ENCODE results near the gene TVP23C. TPM values are rescaled to one million over a fixed set of nuclear protein-coding genes. Genes with fewer than 3 reads are reported as not detected.
"Not testable (repeated sequence)": the region's sequence is repeated elsewhere in the genome, so short reads cannot be mapped to it uniquely, and the experiment has no call there.

Gene TVP23C
- total and polyA plus RNA-seq, 9 of the 15 experiments (the other 6 are each of a cell fraction or from before 2014, with no cell fraction given), result 5.7 to 16.8 (median 8.2) TPM

DNA sequence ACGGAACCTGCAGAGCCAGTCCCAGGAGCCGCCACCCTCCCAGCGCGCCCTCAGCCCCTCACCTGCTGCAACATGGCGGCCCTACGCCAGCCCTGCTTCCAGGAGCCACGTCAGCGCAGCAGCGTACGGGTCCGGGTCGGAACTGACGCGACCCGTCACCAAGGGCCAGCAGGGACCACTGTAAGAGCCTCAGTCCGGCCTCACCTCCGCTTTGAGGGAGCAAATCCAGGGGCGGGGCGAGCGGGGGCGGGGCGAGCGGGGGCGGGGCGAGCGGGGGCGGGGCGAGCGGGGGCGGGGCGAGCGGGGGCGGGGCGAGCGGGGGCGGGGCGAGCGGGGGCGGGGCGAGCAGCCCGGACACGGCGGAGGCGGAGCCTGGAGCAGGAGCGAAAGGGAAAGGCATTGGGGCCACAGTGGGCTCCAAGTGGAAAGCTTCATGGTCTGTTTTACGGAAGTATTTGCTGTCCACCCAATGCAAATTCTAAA, at the start of gene TVP23C (continued):
- TF ChIP-seq, protein P1, sequence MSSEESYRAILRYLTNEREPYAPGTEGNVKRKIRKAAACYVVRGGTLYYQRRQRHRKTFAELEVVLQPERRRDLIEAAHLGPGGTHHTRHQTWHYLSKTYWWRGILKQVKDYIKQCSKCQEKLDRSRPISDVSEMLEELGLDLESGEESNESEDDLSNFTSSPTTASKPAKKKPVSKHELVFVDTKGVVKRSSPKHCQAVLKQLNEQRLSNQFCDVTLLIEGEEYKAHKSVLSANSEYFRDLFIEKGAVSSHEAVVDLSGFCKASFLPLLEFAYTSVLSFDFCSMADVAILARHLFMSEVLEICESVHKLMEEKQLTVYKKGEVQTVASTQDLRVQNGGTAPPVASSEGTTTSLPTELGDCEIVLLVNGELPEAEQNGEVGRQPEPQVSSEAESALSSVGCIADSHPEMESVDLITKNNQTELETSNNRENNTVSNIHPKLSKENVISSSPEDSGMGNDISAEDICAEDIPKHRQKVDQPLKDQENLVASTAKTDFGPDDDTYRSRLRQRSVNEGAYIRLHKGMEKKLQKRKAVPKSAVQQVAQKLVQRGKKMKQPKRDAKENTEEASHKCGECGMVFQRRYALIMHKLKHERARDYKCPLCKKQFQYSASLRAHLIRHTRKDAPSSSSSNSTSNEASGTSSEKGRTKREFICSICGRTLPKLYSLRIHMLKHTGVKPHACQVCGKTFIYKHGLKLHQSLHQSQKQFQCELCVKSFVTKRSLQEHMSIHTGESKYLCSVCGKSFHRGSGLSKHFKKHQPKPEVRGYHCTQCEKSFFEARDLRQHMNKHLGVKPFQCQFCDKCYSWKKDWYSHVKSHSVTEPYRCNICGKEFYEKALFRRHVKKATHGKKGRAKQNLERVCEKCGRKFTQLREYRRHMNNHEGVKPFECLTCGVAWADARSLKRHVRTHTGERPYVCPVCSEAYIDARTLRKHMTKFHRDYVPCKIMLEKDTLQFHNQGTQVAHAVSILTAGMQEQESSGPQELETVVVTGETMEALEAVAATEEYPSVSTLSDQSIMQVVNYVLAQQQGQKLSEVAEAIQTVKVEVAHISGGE (CRISPR knock-in tag; IDR thresholded peaks at IDR 0.05), result peak in 1 of 3 experiments; percentile 87; a peak in 2 of 6 replicates
- TF ChIP-seq ZFX (CRISPR knock-in tag; IDR thresholded peaks at IDR 0.05), result peak; percentile 42; the same call in 1 of the 2 replicates

DNA sequence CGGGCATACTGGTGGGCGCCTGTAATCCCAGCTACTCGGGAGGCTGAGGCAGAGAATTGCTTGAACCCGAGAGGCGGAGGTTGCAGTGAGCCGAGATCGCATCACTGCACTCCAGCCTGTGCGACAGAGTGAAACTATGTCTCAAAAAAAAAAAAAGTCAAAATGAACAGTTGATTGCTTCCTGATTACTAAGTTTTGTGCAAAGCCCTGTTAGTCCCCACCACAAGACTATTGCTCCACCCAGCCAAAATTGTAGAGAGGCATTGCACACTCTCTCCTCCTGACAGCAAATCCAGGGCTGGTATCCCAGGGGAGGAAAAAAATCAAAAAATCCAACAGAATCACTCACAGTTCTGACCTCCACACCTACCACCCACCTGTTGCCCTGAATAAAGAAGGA, 29.7 kb upstream of the TVP23C start:
- WGBS (ENCODE audit: insufficient coverage, low coverage, missing lambda C conversion rate), result no CpG with 5 or more reads among the region's 8 CpGs
- H3K4me1 ChIP-seq (replicated peaks in 1 of 2; ENCODE audit: control insufficient read depth in 2 of 2, insufficient read depth in 2 of 2, low read length in 2 of 2); POLR2A ChIA-PET; H3K36me3 ChIP-seq (ENCODE audit: control insufficient read depth, insufficient read depth, low read length); H3K79me2 ChIP-seq (ENCODE audit: control insufficient read depth, insufficient read depth, low read length); H3K27ac ChIP-seq (ENCODE audit: extremely low read depth, low read depth, low read length); FAIRE-seq; H3K9me1 ChIP-seq (ENCODE audit: control insufficient read depth, insufficient read depth, low read length); H3K9me3 ChIP-seq (replicated peaks; ENCODE audit: control insufficient read depth, insufficient read depth, low read depth, low read length); H3K9ac ChIP-seq (ENCODE audit: insufficient read depth in 1 of 2, low read depth in 2 of 2, low read length in 2 of 2); H4K20me1 ChIP-seq (replicated peaks; ENCODE audit: control insufficient read depth, insufficient read depth, low read length); DNase-seq (ENCODE audit: extremely low read depth in 1 of 4, low spot score in 3 of 4); CTCF ChIA-PET (ENCODE audit: low intra/inter-chr PET ratio); H3K4me3 ChIP-seq; ATAC-seq; H2AFZ ChIP-seq (ENCODE audit: low read depth, low read length); BruUV-seq (replicated peaks); H3K27me3 ChIP-seq (ENCODE audit: control insufficient read depth in 2 of 2, insufficient read depth in 2 of 2, low read length in 2 of 2); intact Hi-C loops (cut with micrococcal nuclease); in situ Hi-C loops (cut with MboI); H3K4me2 ChIP-seq (ENCODE audit: insufficient read depth, low read length): not testable (repeated sequence)

DNA sequence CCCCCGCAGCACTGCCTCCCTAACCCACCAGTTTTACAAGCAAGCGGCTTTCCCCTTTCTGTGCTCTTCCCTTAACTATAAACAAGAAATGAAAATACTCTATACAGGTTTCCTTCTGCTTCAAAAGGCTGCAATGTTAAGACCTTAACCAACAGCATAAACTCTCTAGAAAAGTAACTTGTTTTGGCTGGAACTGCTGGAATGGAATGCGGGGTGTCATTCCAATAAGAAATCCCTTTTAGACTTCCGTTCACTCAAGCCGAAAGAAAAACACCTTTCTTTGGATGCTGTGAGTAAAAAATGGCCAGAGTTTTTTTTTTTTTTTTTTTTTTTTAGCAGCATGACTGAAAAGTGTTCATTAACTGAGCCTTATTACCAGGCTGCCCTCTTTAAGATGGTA, 28.7 kb upstream of the TVP23C start:
- H3K27ac ChIP-seq (ENCODE audit: extremely low read depth, low read depth, low read length); H2AFZ ChIP-seq (ENCODE audit: low read depth, low read length); H3K4me1 ChIP-seq (replicated peaks in 1 of 2; ENCODE audit: control insufficient read depth in 2 of 2, insufficient read depth in 2 of 2, low read length in 2 of 2); ATAC-seq; H3K27me3 ChIP-seq (ENCODE audit: control insufficient read depth in 2 of 2, insufficient read depth in 2 of 2, low read length in 2 of 2); DNase-seq (ENCODE audit: extremely low read depth in 1 of 4, low spot score in 3 of 4); H3K9ac ChIP-seq (ENCODE audit: insufficient read depth in 1 of 2, low read depth in 2 of 2, low read length in 2 of 2); BruUV-seq (replicated peaks); H3K4me2 ChIP-seq (ENCODE audit: insufficient read depth, low read length); H3K9me3 ChIP-seq (replicated peaks; ENCODE audit: control insufficient read depth, insufficient read depth, low read depth, low read length); H4K20me1 ChIP-seq (replicated peaks; ENCODE audit: control insufficient read depth, insufficient read depth, low read length); H3K79me2 ChIP-seq (ENCODE audit: control insufficient read depth, insufficient read depth, low read length); FAIRE-seq; H3K36me3 ChIP-seq (ENCODE audit: control insufficient read depth, insufficient read depth, low read length); H3K4me3 ChIP-seq; in situ Hi-C loops (cut with MboI); intact Hi-C loops (cut with micrococcal nuclease); H3K9me1 ChIP-seq (ENCODE audit: control insufficient read depth, insufficient read depth, low read length); CTCF ChIA-PET (ENCODE audit: low intra/inter-chr PET ratio): not testable (repeated sequence)
- POLR2A ChIA-PET, result interaction anchor here (0.6 kb wide), 1 partner anchor 12 kb away, joined by 6 read pairs; no protein-coding TSS in a partner anchor
- WGBS (ENCODE audit: insufficient coverage, low coverage, missing lambda C conversion rate), result 10% methylated on average over 3 of the region's 5 CpGs

DNA sequence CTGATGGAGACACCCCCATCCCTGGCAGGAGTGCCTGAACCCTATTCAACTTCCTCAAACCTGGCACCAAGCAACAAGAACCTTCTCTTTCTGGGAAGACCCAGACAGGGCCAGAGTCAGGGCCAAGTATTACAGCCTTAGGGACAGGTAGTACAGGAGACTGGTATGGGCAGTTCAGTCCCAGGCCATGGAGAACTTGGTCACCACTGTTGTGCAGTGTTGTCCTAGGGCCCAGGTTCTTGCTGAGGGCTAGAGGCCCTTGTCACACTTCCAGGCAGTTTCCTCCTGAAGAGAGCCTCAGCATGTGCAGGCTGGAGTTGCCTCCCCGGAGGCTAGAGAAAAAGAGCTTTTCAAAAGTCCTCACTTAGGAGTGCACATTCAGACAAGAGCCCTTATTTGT, 27.6 kb upstream of the TVP23C start:
- intact Hi-C loops (cut with micrococcal nuclease); POLR2A ChIA-PET; H3K27me3 ChIP-seq (ENCODE audit: control insufficient read depth in 2 of 2, insufficient read depth in 2 of 2, low read length in 2 of 2); ATAC-seq; FAIRE-seq; H3K9me1 ChIP-seq (ENCODE audit: control insufficient read depth, insufficient read depth, low read length); H3K27ac ChIP-seq (ENCODE audit: extremely low read depth, low read depth, low read length); H3K36me3 ChIP-seq (ENCODE audit: control insufficient read depth, insufficient read depth, low read length); CTCF ChIA-PET (ENCODE audit: low intra/inter-chr PET ratio); BruUV-seq (replicated peaks); H3K4me1 ChIP-seq (replicated peaks in 1 of 2; ENCODE audit: control insufficient read depth in 2 of 2, insufficient read depth in 2 of 2, low read length in 2 of 2); H3K9ac ChIP-seq (ENCODE audit: insufficient read depth in 1 of 2, low read depth in 2 of 2, low read length in 2 of 2); H2AFZ ChIP-seq (ENCODE audit: low read depth, low read length); H3K79me2 ChIP-seq (ENCODE audit: control insufficient read depth, insufficient read depth, low read length); H3K4me2 ChIP-seq (ENCODE audit: insufficient read depth, low read length); DNase-seq (ENCODE audit: extremely low read depth in 1 of 4, low spot score in 3 of 4); in situ Hi-C loops (cut with MboI); H3K9me3 ChIP-seq (replicated peaks; ENCODE audit: control insufficient read depth, insufficient read depth, low read depth, low read length); H3K4me3 ChIP-seq; H4K20me1 ChIP-seq (replicated peaks; ENCODE audit: control insufficient read depth, insufficient read depth, low read length): not testable (repeated sequence)
- 0% methylated on average over 1 of the region's 1 CpG for WGBS (ENCODE audit: insufficient coverage, low coverage, missing lambda C conversion rate)

Measured in K562 (cell line).